Adrenal gland (tissue), 5 donors: ENCODE results near the gene LRRC8D.

Experiments
- CTCF ChIP-seq, 6 experiments: fragments of 450-650 bp in 4 of 6; fragments of 200-600 bp in 2 of 6; sonication (generic) in 1 of 6; IDR thresholded peaks; 1 replicate in 5 of 6; 2 replicates in 1 of 6; pipeline versions ENCODE4 v1.5.1 to v1.8.0; 2016 to 2021; ENCODE audit warnings: antibody characterized with exemption in 6 of 6, mild to moderate bottlenecking in 2 of 6, moderate library complexity in 1 of 6
- POLR2A ChIP-seq, 2 donors: fragments of 450-650 bp; IDR thresholded peaks; one replicate each; pipeline ENCODE4 v1.6.1; 2017; ENCODE audit warnings: antibody characterized with exemption in 2 of 2, mild to moderate bottlenecking in 2 of 2, moderate library complexity in 1 of 2
- donor health status: DM: no; HTN: no; CAD: no.

- no peak for TF ChIP-seq CTCF (IDR thresholded peaks at IDR 0.05)
- no peak for TF ChIP-seq POLR2A (IDR thresholded peaks at IDR 0.05)
Measured at GRCh38 chr1:89781494-89782126, 39.2 kb upstream of the LRRC8D start.
